Neutrophil (primary cell): ENCODE data around the gene CFAP126.
A peak's percentile ranks its signal among the peaks of the same experiment; 100 is the strongest.

Experiments used
- H3K27ac ChIP-seq: fragments of 200-600 bp; sonication (generic); 2 replicates; pipeline ENCODE4 v1.5.1; 2016; ENCODE audit warnings: mild to moderate bottlenecking, moderate library complexity
- H3K27me3 ChIP-seq: fragments of 200-600 bp; sonication (generic); 2 replicates; pipeline ENCODE4 v1.6.0; 2016; ENCODE audit warnings: mild to moderate bottlenecking
- H3K36me3 ChIP-seq: fragments of 200-600 bp; sonication (generic); 2 replicates; pipeline ENCODE4 v1.5.1; 2017
- H3K4me1 ChIP-seq, 2 experiments: fragments of 200-600 bp in 1 of 2; sonication (generic) in 1 of 2; 1 replicate in 1 of 2; 2 replicates in 1 of 2; pipeline versions ENCODE4 v1.5.1 to v1.6.1; 2013 to 2016; ENCODE audit warnings: low read depth in 1 of 2, low read length in 1 of 2, mild to moderate bottlenecking in 1 of 2, moderate library complexity in 1 of 2; ENCODE audit not compliant: control insufficient read depth in 1 of 2, insufficient read depth in 1 of 2
- H3K4me3 ChIP-seq, 2 experiments: fragments of 200-600 bp in 1 of 2; sonication (generic) in 1 of 2; 1 replicate in 1 of 2; 2 replicates in 1 of 2; pipeline ENCODE4 v1.5.1; 2013 to 2016; ENCODE audit warnings: low read depth in 1 of 2, low read length in 1 of 2, mild to moderate bottlenecking in 1 of 2, moderate library complexity in 1 of 2
- H3K9me3 ChIP-seq: fragments of 200-600 bp; sonication (generic); 2 replicates; pipeline ENCODE4 v1.5.1; 2016
- CTCF ChIP-seq: fragments of 200-600 bp; sonication (generic); IDR thresholded peaks from 2 replicates; pipeline ENCODE4 v1.5.1; 2016; ENCODE audit warnings: antibody characterized with exemption

Gene CFAP126

GRCh38 chr1:161382214-161383019 is 14.7 kb upstream of the CFAP126 start:
- Histone ChIP-seq H3K9me3 (no peaks in the 10 kb centered on the region), H3K27ac (no peak overlapping the region), H3K4me3 (no peak overlapping the region), H3K36me3 (no peaks in the 10 kb centered on the region), H3K4me1 (peaks cover 0 to 4% of the 10 kb centered on the region in 2 experiments), H3K27me3 (no peaks in the 10 kb centered on the region)
- peak; percentile 79 for TF ChIP-seq CTCF

- H3K4me1 ChIP-seq = peaks cover 0 to 4% of the 10 kb centered on the region in 2 experiments
- H3K36me3 ChIP-seq = no peaks in the 10 kb centered on the region
- no peak for TF ChIP-seq CTCF
- H3K27me3 ChIP-seq = no peaks in the 10 kb centered on the region
- H3K27ac ChIP-seq = no peak overlapping the region
- no peaks in the 10 kb centered on the region for H3K9me3 ChIP-seq
- H3K4me3 ChIP-seq = no peak overlapping the region
Measured at GRCh38 chr1:161381707-161382106, 14.0 kb upstream of the CFAP126 start.

GRCh38 chr1:161379071-161379470 is 11.4 kb upstream of the CFAP126 start:
- H3K4me1 ChIP-seq = peaks cover 0 to 4% of the 10 kb centered on the region in 2 experiments
- H3K27me3 ChIP-seq = no peaks in the 10 kb centered on the region
- H3K9me3 ChIP-seq = no peaks in the 10 kb centered on the region
- TF ChIP-seq CTCF = no peak
- H3K4me3 ChIP-seq = no peak overlapping the region
- H3K27ac ChIP-seq = no peak overlapping the region
- no peaks in the 10 kb centered on the region for H3K36me3 ChIP-seq

- H3K9me3 ChIP-seq = no peaks in the 10 kb centered on the region
- peaks cover 0 to 4% of the 10 kb centered on the region in 2 experiments for H3K4me1 ChIP-seq
- no peaks in the 10 kb centered on the region for H3K36me3 ChIP-seq
- H3K27me3 ChIP-seq = no peaks in the 10 kb centered on the region
- no peak for TF ChIP-seq CTCF
- H3K4me3 ChIP-seq = no peak overlapping the region
- no peak overlapping the region for H3K27ac ChIP-seq
Measured at GRCh38 chr1:161378014-161378413, 10.3 kb upstream of the CFAP126 start.

- Histone ChIP-seq H3K4me3 (no peak overlapping the region), H3K27ac (no peak overlapping the region), H3K9me3 (no peaks in the 10 kb centered on the region), H3K27me3 (no peaks in the 10 kb centered on the region), H3K4me1 (no peaks in the 10 kb centered on the region), H3K36me3 (no peaks in the 10 kb centered on the region)
- TF ChIP-seq CTCF = no peak
Measured at GRCh38 chr1:161374373-161374772, 6.7 kb upstream of the CFAP126 start.
